GM12874 (cell line): ENCODE results near the gene SOBP.

Experiments used
- TF ChIP-seq, protein P1 (sequence below): IDR thresholded peaks from 2 replicates; pipeline ENCODE4 v1.5.1; 2011; ENCODE audit warnings: low read depth, mild to moderate bottlenecking, control low read depth, low read length, moderate library complexity; ENCODE audit not compliant: insufficient read depth

SOBP gene

DNA sequence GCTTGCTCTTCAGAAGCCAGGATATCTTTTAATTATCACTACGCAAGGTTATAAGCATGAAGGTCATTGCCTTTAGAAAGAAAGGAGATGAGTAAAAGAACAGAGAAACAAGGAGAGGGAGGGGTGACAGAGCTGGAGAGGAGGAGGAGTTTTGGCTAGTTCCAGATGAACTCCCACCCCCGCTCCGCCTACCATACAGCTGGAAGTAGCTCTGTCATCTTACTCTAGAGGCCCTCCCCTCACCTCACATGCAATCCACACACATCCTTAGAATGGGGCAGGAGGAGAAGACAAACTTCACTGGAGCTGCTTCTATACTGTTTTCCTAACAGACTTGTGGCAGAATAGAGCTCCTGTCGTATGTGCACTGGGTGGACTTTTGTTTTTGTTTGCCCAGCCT, 189.5 kb downstream of the SOBP start:
- TF ChIP-seq, protein P1, sequence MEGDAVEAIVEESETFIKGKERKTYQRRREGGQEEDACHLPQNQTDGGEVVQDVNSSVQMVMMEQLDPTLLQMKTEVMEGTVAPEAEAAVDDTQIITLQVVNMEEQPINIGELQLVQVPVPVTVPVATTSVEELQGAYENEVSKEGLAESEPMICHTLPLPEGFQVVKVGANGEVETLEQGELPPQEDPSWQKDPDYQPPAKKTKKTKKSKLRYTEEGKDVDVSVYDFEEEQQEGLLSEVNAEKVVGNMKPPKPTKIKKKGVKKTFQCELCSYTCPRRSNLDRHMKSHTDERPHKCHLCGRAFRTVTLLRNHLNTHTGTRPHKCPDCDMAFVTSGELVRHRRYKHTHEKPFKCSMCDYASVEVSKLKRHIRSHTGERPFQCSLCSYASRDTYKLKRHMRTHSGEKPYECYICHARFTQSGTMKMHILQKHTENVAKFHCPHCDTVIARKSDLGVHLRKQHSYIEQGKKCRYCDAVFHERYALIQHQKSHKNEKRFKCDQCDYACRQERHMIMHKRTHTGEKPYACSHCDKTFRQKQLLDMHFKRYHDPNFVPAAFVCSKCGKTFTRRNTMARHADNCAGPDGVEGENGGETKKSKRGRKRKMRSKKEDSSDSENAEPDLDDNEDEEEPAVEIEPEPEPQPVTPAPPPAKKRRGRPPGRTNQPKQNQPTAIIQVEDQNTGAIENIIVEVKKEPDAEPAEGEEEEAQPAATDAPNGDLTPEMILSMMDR: no peak

DNA sequence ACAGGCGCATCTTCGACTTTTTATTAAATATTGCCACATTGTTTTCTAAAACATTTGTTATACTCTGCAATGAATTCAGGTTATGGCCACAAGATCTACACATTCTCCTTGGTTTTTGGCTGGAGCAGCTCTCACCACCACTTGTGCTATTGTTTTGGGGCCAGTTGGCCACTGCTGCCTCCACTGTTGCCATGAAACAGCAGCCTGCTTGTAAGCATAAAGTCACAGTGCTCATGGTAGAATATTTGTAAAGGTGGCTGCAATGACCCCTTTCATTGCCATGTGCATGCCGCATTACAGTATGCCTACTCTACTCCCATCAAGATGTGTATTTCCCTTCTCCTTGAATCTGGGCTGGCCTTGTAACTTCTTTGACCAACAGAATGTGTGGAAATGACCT, 192.8 kb downstream of the SOBP start:
- TF ChIP-seq, protein P1: no peak

DNA sequence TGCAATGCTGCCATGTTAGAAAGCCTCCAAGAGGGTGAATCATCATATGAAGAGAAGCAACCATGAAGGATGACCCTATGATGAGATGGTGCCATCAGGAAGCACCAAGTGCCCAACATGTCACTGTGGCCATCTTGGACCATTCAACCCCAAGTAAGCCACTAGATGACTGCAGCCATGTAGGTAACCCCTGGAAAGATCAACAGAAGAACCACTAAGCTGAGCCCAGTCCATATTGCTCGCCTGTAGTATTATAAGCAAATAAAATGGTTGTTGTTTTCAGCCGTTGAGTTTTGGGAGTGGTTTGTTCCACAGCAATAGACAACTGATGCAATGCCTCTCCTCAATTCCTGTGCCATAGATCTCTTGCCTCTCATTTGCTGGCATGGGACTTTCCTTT, 193.3 kb downstream of the SOBP start:
- TF ChIP-seq, protein P1: no peak

DNA sequence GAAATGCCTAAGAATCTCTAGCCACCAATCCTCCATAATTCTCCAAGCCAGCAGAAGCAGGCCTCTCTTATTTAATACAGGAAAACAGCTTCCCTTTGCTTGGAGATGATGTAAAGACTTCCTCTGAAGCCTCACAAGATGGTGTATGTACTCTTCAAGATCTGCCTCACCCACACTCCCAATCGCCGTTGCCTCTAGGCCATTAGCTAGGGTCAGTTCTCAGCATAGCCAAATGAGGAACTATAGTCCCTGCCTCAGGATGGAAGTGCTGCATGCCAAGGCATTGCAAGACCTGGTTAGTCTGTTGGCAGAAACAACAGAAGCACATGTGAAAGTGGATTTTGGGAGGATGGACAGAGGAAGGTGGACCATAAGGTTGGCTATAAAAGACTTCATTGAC, 195.1 kb downstream of the SOBP start:
- TF ChIP-seq, protein P1: no peak

DNA sequence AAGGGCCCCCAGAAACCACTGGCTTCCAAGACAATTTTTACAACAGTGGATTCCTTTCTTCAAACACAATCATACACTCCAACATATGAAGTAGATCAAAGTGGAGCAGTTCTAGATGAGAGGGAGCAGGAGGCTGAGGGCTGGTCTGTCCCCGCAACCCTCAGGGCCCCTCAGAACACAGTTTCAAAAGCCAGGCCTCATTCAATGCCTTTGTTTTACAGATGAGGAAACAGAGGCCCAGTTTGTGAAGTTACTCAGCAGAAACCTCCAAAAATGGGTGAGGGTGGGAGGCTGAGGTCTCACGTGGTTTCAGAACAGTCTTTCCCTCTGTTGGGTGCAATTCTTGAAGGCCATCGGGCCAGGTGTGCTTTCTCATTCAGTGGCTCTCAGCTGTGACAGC, 199.3 kb downstream of the SOBP start:
- TF ChIP-seq, protein P1: no peak

DNA sequence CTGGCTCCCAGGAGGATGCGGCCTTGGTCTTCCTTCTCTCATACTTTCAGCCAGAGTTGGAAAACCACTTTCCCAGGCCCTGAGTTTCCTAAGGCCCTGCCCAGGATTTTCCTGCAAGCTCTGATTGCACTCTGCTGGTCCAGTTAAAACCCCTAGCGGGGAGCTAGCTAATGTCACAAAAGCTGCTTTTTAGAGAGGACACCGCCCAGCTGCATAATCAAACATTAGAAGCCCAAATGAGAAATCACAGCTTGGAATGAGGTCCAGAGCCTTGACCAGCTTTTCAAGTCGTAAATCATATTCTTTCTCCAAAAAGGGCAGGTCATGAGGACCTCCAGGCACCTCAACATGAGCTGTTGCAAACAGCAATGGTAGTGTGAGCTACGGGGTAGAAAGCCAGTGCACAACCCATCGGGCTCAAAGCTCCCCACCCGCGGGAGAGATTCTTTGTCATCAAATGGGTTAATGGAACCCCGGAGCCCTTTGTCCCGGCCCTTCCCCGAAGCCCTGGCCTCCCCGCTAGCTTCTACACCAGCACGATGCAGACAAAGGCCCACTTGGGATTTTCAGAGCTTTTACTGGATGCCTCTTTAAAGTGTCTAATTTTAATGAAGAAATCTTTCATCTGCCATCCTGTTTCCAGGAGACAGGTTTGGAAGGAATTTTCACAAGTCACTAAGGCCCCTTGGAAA, 200.2 kb downstream of the SOBP start:
- TF ChIP-seq, protein P1: no peak

DNA sequence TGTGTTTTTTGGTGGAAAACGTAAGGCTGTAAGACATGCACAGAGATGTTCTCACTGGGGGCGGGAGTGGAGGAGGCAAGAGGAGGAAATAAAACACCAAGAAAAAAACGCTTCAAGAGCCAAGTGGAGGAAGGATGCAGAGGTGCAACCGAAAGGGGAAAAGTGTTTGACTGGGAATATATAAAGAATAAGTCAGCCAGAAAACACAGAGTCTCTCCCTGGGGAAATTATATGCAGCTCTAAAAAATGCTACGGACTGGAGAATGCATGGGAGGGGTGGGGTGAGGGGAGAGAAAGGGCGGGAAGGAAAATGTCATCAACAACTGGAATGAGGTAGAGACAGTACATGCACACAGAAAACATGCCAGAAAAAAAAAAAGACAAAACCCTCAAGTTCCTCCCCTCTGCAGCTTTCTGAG, 200.7 kb downstream of the SOBP start:
- TF ChIP-seq, protein P1: no peak
